BLaER1 (cell line): ENCODE measurements around the gene DENND2D.

ENCODE experiments used
- H3K27ac ChIP-seq: shearing (Covaris generic); formaldehyde crosslinking; 2 replicates; pipeline ENCODE4 v1.8.1; 2022
- H3K27me3 ChIP-seq: shearing (Covaris generic); formaldehyde crosslinking; 2 replicates; pipeline ENCODE4 v1.8.1; 2022
- H3K36me3 ChIP-seq: shearing (Covaris generic); formaldehyde crosslinking; 2 replicates; pipeline ENCODE4 v1.8.1; 2022
- H3K4me1 ChIP-seq: shearing (Covaris generic); formaldehyde crosslinking; 2 replicates; pipeline ENCODE4 v1.8.1; 2022
- H3K4me2 ChIP-seq: shearing (Covaris generic); formaldehyde crosslinking; 2 replicates; pipeline ENCODE4 v1.8.1; 2022
- H3K4me3 ChIP-seq: shearing (Covaris generic); formaldehyde crosslinking; 2 replicates; pipeline ENCODE4 v1.8.1; 2022
- H3K9ac ChIP-seq: shearing (Covaris generic); formaldehyde crosslinking; 2 replicates; pipeline ENCODE4 v1.8.1; 2022
- H3K9me3 ChIP-seq: shearing (Covaris generic); formaldehyde crosslinking; 2 replicates; pipeline ENCODE4 v1.8.1; 2022
- H4K20me1 ChIP-seq: shearing (Covaris generic); formaldehyde crosslinking; 2 replicates; pipeline ENCODE4 v1.8.1; 2022
- Cebpa-rat ChIP-seq: shearing (Covaris generic); IDR thresholded peaks from 2 replicates; pipeline ENCODE4 v1.8.1; 2022

Gene DENND2D, protein sequence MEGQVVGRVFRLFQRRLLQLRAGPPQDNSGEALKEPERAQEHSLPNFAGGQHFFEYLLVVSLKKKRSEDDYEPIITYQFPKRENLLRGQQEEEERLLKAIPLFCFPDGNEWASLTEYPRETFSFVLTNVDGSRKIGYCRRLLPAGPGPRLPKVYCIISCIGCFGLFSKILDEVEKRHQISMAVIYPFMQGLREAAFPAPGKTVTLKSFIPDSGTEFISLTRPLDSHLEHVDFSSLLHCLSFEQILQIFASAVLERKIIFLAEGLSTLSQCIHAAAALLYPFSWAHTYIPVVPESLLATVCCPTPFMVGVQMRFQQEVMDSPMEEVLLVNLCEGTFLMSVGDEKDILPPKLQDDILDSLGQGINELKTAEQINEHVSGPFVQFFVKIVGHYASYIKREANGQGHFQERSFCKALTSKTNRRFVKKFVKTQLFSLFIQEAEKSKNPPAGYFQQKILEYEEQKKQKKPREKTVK

DNA sequence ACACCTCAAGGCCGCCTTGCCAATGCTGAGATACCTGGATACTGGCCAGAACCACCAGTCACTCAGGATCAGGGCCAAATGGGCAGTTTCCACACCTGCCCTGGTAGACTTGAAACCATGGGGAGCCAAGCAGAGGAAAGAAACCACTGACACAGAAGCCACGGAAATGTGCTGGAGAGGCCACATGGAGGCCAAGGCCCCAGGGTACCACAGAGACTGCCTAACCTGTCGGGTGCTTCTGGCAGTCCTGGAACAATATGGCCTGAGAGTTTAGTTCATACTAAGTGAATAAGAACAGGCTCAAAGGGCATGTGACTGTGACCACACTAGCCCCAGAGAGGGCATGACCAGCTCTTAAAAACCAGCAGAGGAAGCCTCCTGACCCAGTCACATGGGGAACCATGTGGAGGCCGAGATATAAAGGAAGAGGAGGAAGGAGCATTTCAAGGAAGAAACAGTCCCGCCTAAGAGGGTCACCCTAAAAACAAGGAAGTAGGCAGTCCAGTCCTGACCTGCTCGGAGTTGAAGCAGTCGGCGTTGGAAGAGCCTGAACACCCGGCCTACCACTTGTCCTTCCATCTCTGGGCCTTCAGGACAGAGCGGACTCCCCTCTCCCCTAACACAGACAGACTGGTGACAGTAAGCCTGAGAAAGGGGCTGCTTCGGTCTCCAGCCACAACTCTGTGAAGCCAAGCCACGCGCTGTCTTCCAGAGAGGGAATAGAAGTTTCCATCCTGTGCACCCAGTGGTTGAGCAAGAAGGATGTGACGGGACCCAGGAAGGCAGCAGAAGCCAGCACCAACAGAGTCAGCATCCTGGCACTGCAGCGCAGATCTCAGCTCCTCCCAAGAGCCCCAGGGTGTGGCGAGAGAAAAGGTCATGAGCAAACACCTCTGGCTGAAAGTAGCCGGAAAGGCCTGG, at the start of gene DENND2D:
Gene DENND2D (minus strand): TSS at position 766 of the 921 bp plus-strand sequence. CDS start 187 bp downstream, at position 579.
- Histone ChIP-seq H3K4me2 (peak within 1 kb of the TSS; percentile 88), H3K4me3 (no peak within 1 kb of the TSS), H3K9me3 (no peaks in the 10 kb centered on the region), H3K9ac (0 out of 2 replicates have a peak within 1 kb of the TSS, but pooled peaks have one; percentile 23), H3K4me1 (peaks cover 65% of the 10 kb centered on the region), H3K27me3 (no peaks in the 10 kb centered on the region), H3K36me3 (peaks cover 42% of the 10 kb centered on the region), H3K27ac (peak within 1 kb of the TSS; percentile 65), H4K20me1 (no peaks in the 10 kb centered on the region)
- TF ChIP-seq Cebpa-rat: no peak

- H3K4me3 ChIP-seq: no peak overlapping the region
These were observed 49.5 kb upstream of the DENND2D start for GRCh38 chr1:111249960-111250359.

GRCh38 chr1:111247125-111247838, 46.8 kb upstream of the DENND2D start:
- H3K27me3 ChIP-seq: no peaks in the 10 kb centered on the region
- TF ChIP-seq Cebpa-rat: no peak
- H4K20me1 ChIP-seq: no peaks in the 10 kb centered on the region
- no peak overlapping the region for H3K4me2 ChIP-seq
- H3K4me1 ChIP-seq: no peaks in the 10 kb centered on the region
- no peak overlapping the region for H3K9ac ChIP-seq
- no peaks in the 10 kb centered on the region for H3K36me3 ChIP-seq
- H3K27ac ChIP-seq: no peak overlapping the region
- no peaks in the 10 kb centered on the region for H3K9me3 ChIP-seq
- H3K4me3 ChIP-seq: no peak overlapping the region

More at GRCh38 chr1:111249960-111250359, 49.5 kb upstream of the DENND2D start:
- Histone ChIP-seq H3K9ac (no peak overlapping the region), H3K27me3 (no peaks in the 10 kb centered on the region), H3K4me1 (no peaks in the 10 kb centered on the region), H3K9me3 (no peaks in the 10 kb centered on the region), H3K4me2 (no peak overlapping the region), H3K27ac (no peak overlapping the region), H3K36me3 (no peaks in the 10 kb centered on the region), H4K20me1 (no peaks in the 10 kb centered on the region)
- TF ChIP-seq Cebpa-rat: no peak

- H3K27me3 ChIP-seq: no peaks in the 10 kb centered on the region
- H3K4me2 ChIP-seq: no peak overlapping the region
- H3K4me1 ChIP-seq: no peaks in the 10 kb centered on the region
- H3K9me3 ChIP-seq: no peaks in the 10 kb centered on the region
- no peaks in the 10 kb centered on the region for H3K36me3 ChIP-seq
- no peak overlapping the region for H3K9ac ChIP-seq
- no peak overlapping the region for H3K27ac ChIP-seq
- H4K20me1 ChIP-seq: no peaks in the 10 kb centered on the region
- no peak for TF ChIP-seq Cebpa-rat
- no peak overlapping the region for H3K4me3 ChIP-seq
These were observed 42.5 kb upstream of the DENND2D start for GRCh38 chr1:111242805-111243523.

GRCh38 chr1:111241797-111242196, 41.4 kb upstream of the DENND2D start:
- Histone ChIP-seq H4K20me1 (no peaks in the 10 kb centered on the region), H3K4me2 (no peak overlapping the region), H3K4me1 (no peaks in the 10 kb centered on the region), H3K9ac (no peak overlapping the region), H3K27ac (no peak overlapping the region), H3K36me3 (no peaks in the 10 kb centered on the region), H3K9me3 (no peaks in the 10 kb centered on the region), H3K4me3 (no peak overlapping the region), H3K27me3 (no peaks in the 10 kb centered on the region)
- TF ChIP-seq Cebpa-rat: no peak

DNA sequence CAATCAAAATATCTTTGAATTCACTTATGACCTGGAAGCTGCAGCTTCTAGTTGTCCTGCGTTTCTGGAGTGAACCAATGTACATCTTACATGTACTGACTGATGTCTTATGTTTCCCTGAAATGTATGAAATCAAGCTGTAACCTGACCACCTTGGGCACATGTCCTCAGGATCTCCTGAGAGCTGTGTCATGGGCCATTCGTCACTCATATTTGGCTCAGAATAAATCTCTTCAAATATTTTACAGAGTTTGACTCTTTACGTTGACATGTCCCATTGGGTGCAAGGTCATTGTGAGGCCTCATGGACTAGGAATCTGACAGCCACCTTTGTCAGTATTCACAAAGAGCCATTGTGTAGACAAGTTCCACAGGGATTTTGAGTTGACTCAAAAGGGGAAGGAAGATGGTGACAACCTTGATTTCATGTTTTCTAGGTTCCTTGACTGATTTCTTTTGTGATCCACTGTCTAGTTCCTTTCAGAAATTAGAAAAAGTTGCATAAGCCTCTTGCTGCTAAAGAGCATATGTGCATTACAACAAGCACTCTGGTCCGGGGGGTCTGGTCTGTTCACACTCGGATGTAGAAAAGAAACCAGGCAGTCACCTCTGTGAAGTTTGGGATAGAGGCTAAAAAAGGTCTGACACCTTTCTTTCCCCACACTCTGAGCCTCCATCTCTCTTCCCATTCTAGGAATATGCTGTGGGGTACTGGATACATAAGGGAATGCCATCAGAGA, 37.8 kb upstream of the DENND2D start:
- no peaks in the 10 kb centered on the region for H3K9me3 ChIP-seq
- no peak overlapping the region for H3K4me2 ChIP-seq
- no peak overlapping the region for H3K4me3 ChIP-seq

DNA sequence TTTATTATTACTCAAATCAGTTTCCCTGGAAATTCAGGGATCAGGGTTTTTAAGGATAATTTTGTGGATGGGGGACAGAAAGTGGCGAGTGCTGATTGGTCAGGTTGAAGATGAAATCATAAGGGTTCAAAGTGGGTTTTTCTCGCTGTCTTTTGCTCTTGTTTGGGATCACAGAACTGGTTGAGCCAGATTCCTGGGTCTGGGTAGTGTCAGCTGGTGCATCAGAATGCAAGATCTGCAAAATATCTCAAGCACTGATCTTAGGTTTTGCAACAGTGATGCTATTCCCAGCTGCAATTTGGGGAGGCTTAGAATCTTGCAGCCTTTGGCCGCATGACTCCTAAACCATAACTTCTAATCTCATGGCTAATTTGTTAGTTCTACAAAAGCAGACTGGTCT, 36.4 kb upstream of the DENND2D start:
- Histone ChIP-seq H3K27me3 (no peaks in the 10 kb centered on the region), H3K4me2 (no peak overlapping the region), H3K9me3 (no peaks in the 10 kb centered on the region), H4K20me1 (no peaks in the 10 kb centered on the region), H3K27ac (no peak overlapping the region), H3K4me1 (no peaks in the 10 kb centered on the region), H3K9ac (no peak overlapping the region), H3K36me3 (no peaks in the 10 kb centered on the region), H3K4me3 (no peak overlapping the region)
- no peak for TF ChIP-seq Cebpa-rat

More for the DNA sequence above, 37.8 kb upstream of the DENND2D start:
- no peak overlapping the region for H3K27ac ChIP-seq
- no peaks in the 10 kb centered on the region for H3K27me3 ChIP-seq
- H3K36me3 ChIP-seq: no peaks in the 10 kb centered on the region
- no peaks in the 10 kb centered on the region for H4K20me1 ChIP-seq
- no peak overlapping the region for H3K9ac ChIP-seq
- H3K4me1 ChIP-seq: no peaks in the 10 kb centered on the region
- TF ChIP-seq Cebpa-rat: no peak

DNA sequence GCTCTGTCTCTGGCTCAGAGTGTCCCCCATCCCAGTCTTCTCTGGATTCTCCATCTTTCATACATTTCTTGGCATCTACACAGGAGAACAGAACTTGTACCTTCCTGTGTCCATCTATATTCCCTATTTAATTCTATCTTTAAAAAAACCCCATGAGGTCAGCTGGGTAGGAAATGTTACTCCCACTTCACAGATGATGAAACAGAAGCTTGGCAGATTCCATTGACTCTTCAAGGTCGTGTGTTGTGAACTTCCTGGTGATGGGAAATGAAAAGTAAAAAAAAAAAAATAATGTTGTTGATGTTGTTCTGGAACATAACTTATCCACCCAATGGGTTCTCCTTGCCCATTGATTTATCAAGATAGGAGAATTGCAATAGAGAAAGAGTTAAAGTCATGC, 35.9 kb upstream of the DENND2D start:
- no peak for TF ChIP-seq Cebpa-rat
- Histone ChIP-seq H3K27ac (no peak overlapping the region), H4K20me1 (no peaks in the 10 kb centered on the region), H3K4me2 (no peak overlapping the region), H3K9me3 (no peaks in the 10 kb centered on the region), H3K36me3 (no peaks in the 10 kb centered on the region), H3K4me3 (no peak overlapping the region), H3K9ac (no peak overlapping the region), H3K4me1 (no peaks in the 10 kb centered on the region), H3K27me3 (no peaks in the 10 kb centered on the region)
